RWPE2 (cell line): Measurements from ENCODE around the gene ROBO3.

ENCODE experiments used
- ATAC-seq: fragments of 200-7000 bp; cut with Tn5 transposase; 3 replicates; pipeline ENCODE4 v1.9.1; 2021; ENCODE audit warnings: low read depth
- DNase-seq: peaks from one replicate; pipeline ENCODE4 v3.0.0-alpha.2; 2020; ENCODE audit warnings: low spot score
- H3K27ac ChIP-seq: fragments of 450-650 bp; 2 replicates; pipeline ENCODE4 v1.5.1; 2017; ENCODE audit warnings: mild to moderate bottlenecking; ENCODE audit not compliant: poor library complexity, severe bottlenecking
- H3K27me3 ChIP-seq: fragments of 250-450 bp; sonication (Bioruptor Pico); 2 replicates; pipeline ENCODE4 v1.5.1; 2021; ENCODE audit warnings: mild to moderate bottlenecking, moderate library complexity; ENCODE audit not compliant: insufficient read depth, poor library complexity, severe bottlenecking
- H3K36me3 ChIP-seq: fragments of 250-450 bp; sonication (Bioruptor Pico); 2 replicates; pipeline ENCODE4 v1.5.1; 2020; ENCODE audit warnings: low read depth, mild to moderate bottlenecking, moderate library complexity
- H3K4me1 ChIP-seq: fragments of 250-450 bp; sonication (Bioruptor Pico); 2 replicates; pipeline ENCODE4 v1.5.1; 2021; ENCODE audit warnings: mild to moderate bottlenecking, moderate library complexity; ENCODE audit not compliant: insufficient read depth, poor library complexity, severe bottlenecking
- H3K4me3 ChIP-seq: fragments of 250-450 bp; sonication (Bioruptor Pico); 2 replicates; pipeline ENCODE4 v1.5.1; 2021; ENCODE audit warnings: mild to moderate bottlenecking, moderate library complexity; ENCODE audit not compliant: severe bottlenecking
- H3K9me3 ChIP-seq: fragments of 250-450 bp; sonication (Bioruptor Pico); 2 replicates; pipeline ENCODE4 v1.5.1; 2021; ENCODE audit warnings: mild to moderate bottlenecking, moderate library complexity; ENCODE audit not compliant: severe bottlenecking
- CTCF ChIP-seq: fragments of 450-650 bp; IDR thresholded peaks from one replicate; pipeline ENCODE4 v1.5.1; 2017; ENCODE audit warnings: mild to moderate bottlenecking, moderate library complexity; ENCODE audit not compliant: poor library complexity, severe bottlenecking

The ROBO3 gene

GRCh38 chr11:124928942-124929665 lies 63.9 kb downstream of the ROBO3 start:
- DNase-seq (no peak), ATAC-seq (no peak)
- Histone ChIP-seq H3K27me3 (no peaks in the 10 kb centered on the region), H3K9me3 (no peaks in the 10 kb centered on the region), H3K4me1 (no peaks in the 10 kb centered on the region), H3K4me3 (no peak overlapping the region), H3K27ac (no peak overlapping the region), H3K36me3 (no peaks in the 10 kb centered on the region)
- TF ChIP-seq CTCF: no peak

GRCh38 chr11:124930799-124931198 lies 65.6 kb downstream of the ROBO3 start:
- Histone ChIP-seq H3K9me3 (no peaks in the 10 kb centered on the region), H3K4me3 (no peak overlapping the region), H3K27ac (no peak overlapping the region), H3K27me3 (no peaks in the 10 kb centered on the region), H3K4me1 (no peaks in the 10 kb centered on the region), H3K36me3 (no peaks in the 10 kb centered on the region)
- DNase-seq: no peak
- TF ChIP-seq CTCF: no peak
- no peak for ATAC-seq
